Neural cell (in vitro differentiated cells): Measurements from ENCODE around the gene KMT5B. TPM values are rescaled to one million over a fixed set of nuclear protein-coding genes. Genes with fewer than 3 reads are reported as not detected.

ENCODE experiments used
- H2AFZ ChIP-seq: fragments of 200-600, 300-800 bp; sonication (generic), shearing (Covaris generic); 2 replicates; pipeline ENCODE4 v1.6.0; 2014; ENCODE audit warnings: low read depth, mild to moderate bottlenecking, antibody characterized with exemption, low read length, moderate library complexity
- H3F3A ChIP-seq: fragments of 200-600 bp; shearing (Covaris generic); 2 replicates; pipeline ENCODE4 v1.6.1; 2016; ENCODE audit warnings: mild to moderate bottlenecking, moderate library complexity, mixed read lengths, antibody characterized with exemption, low read length; ENCODE audit not compliant: insufficient read depth, poor library complexity, severe bottlenecking
- H3K27ac ChIP-seq: fragments of 200-600, 300-800 bp; sonication (generic), shearing (Covaris generic); 2 replicates; pipeline ENCODE4 v1.5.1; 2014; ENCODE audit warnings: mild to moderate bottlenecking, low read length, moderate library complexity
- H3K27me3 ChIP-seq: fragments of 300-800, 200-600 bp; sonication (generic), shearing (Covaris generic); 2 replicates; pipeline ENCODE4 v1.6.0; 2014; ENCODE audit warnings: mild to moderate bottlenecking, low read depth, low read length, moderate library complexity; ENCODE audit not compliant: insufficient read depth
- H3K36me3 ChIP-seq: fragments of 300-800, 200-600 bp; sonication (generic), shearing (Covaris generic); 2 replicates; pipeline ENCODE4 v1.5.1; 2014; ENCODE audit warnings: mild to moderate bottlenecking, antibody characterized with exemption, low read length, moderate library complexity; ENCODE audit not compliant: insufficient read depth
- H3K4me2 ChIP-seq: fragments of 300-800, 200-600 bp; sonication (generic), shearing (Covaris generic); 2 replicates; pipeline ENCODE4 v1.6.0; 2014; ENCODE audit warnings: mild to moderate bottlenecking, low read length
- H3K4me3 ChIP-seq: fragments of 300-800, 200-600 bp; sonication (generic), shearing (Covaris generic); 2 replicates; pipeline ENCODE4 v1.5.1; 2014; ENCODE audit warnings: mild to moderate bottlenecking, low read length, moderate library complexity
- H3K79me2 ChIP-seq: fragments of 200-600 bp; shearing (Covaris generic); replicated peaks from 2 replicates; pipeline ENCODE4 v1.6.0; 2014; ENCODE audit warnings: mild to moderate bottlenecking, low read length, moderate library complexity; ENCODE audit not compliant: insufficient read depth
- H3K9ac ChIP-seq: fragments of 300-800, 200-600 bp; sonication (generic), shearing (Covaris generic); 2 replicates; pipeline ENCODE4 v1.6.1; 2016; ENCODE audit warnings: mild to moderate bottlenecking, low read length, mixed read lengths
- H3K9me2 ChIP-seq: fragments of 200-600 bp; shearing (Covaris generic); 2 replicates; pipeline ENCODE4 v1.6.1; 2016; ENCODE audit warnings: mild to moderate bottlenecking, low read length, mixed read lengths; ENCODE audit not compliant: insufficient read depth
- H3K9me3 ChIP-seq: fragments of 200-600, 300-800 bp; sonication (generic), shearing (Covaris generic); 2 replicates; pipeline ENCODE4 v1.6.1; 2016; ENCODE audit warnings: mild to moderate bottlenecking, mixed run types, low read length, moderate library complexity, mixed read lengths
- H4K20me1 ChIP-seq: fragments of 200-600 bp; shearing (Covaris generic); 2 replicates; pipeline ENCODE4 v1.6.1; 2016; ENCODE audit warnings: mild to moderate bottlenecking, mixed run types; ENCODE audit not compliant: insufficient read depth
- EP300 ChIP-seq: fragments of 450-650 bp; conservative IDR thresholded peaks from 2 replicates; pipeline ENCODE4 v1.6.1; 2014; ENCODE audit warnings: antibody characterized with exemption, mild to moderate bottlenecking, moderate library complexity; ENCODE audit not compliant: poor library complexity, severe bottlenecking
- EZH2 ChIP-seq: fragments of 200-600, 300-800 bp; shearing (Covaris generic), sonication (generic); IDR thresholded peaks from 2 replicates; pipeline ENCODE4 v1.6.1; 2014; ENCODE audit warnings: antibody characterized with exemption, low read length, borderline replicate concordance, mild to moderate bottlenecking; ENCODE audit not compliant: insufficient read depth, poor library complexity, severe bottlenecking
- MXI1 ChIP-seq: fragments of 450-650 bp; conservative IDR thresholded peaks from 2 replicates; pipeline ENCODE4 v1.6.1; 2014; ENCODE audit warnings: antibody characterized with exemption, mild to moderate bottlenecking; ENCODE audit not compliant: poor library complexity, severe bottlenecking
- POLR2AphosphoS5 ChIP-seq: IDR thresholded peaks from 2 replicates; pipeline ENCODE4 v1.6.1; 2012
- RAD21 ChIP-seq: fragments of 450-650 bp; conservative IDR thresholded peaks from 2 replicates; pipeline ENCODE4 v1.6.1; 2014; ENCODE audit warnings: antibody characterized with exemption, mild to moderate bottlenecking, moderate library complexity
- SMC3 ChIP-seq: fragments of 450-650 bp; conservative IDR thresholded peaks from 2 replicates; pipeline ENCODE4 v1.6.1; 2014; ENCODE audit warnings: antibody characterized with exemption, mild to moderate bottlenecking, moderate library complexity; ENCODE audit not compliant: poor library complexity
- TAF1 ChIP-seq: IDR thresholded peaks from 2 replicates; pipeline ENCODE4 v1.6.1; 2012; ENCODE audit warnings: low read depth
- polyA plus RNA-seq: library from polyadenylated mRNA; depleted of rRNA; stranded (reverse); fragments of >200 nt; gene quantifications from 2 replicates; pipeline ENCODE4 v1.2.3, GENCODE V29; 2014
- TF ChIP-seq, protein P1 (sequence below): IDR thresholded peaks from 2 replicates; pipeline ENCODE4 v1.6.1; 2012; ENCODE audit warnings: borderline replicate concordance
- TF ChIP-seq, protein P2 (sequence below): fragments of 450-650 bp; IDR thresholded peaks from 2 replicates; pipeline ENCODE4 v1.5.1; 2014; ENCODE audit warnings: antibody characterized with exemption, mild to moderate bottlenecking, moderate library complexity; ENCODE audit not compliant: poor library complexity, severe bottlenecking

KMT5B gene
- polyA plus RNA-seq, 1 donor from 2014 or later: 107 TPM

DNA sequence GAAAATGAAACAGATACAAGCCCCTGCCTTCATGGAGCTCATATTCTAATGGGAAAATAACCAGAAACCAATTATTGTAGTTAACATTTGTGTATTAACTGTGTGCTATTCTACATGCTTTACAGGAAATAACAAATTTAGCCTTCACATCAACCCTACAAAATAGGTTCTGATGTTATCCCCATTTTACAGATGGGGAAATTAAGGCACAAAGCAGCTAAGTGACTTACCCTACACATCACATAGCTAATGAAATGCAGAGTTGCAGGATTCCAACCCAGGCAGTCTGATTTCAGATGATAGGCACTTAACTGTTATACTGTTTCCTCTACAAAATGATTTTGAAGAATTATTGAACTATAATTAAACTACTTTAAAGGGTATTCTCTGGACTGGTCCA is 43.7 kb downstream of the KMT5B start:
- Histone ChIP-seq H3K27me3 (no peaks in the 10 kb centered on the region), H3K4me2 (no peak overlapping the region), H3K36me3 (peaks cover 10% of the 10 kb centered on the region), H3K27ac (no peak overlapping the region), H3K9me3 (no peaks in the 10 kb centered on the region), H3F3A (no peaks in the 10 kb centered on the region), H3K79me2 (no peaks in the 10 kb centered on the region), H3K9me2 (no peaks in the 10 kb centered on the region), H3K9ac (no peak overlapping the region), H4K20me1 (no peaks in the 10 kb centered on the region), H3K4me3 (no peak overlapping the region), H2AFZ (no peak overlapping the region)
- TF ChIP-seq, protein P1, sequence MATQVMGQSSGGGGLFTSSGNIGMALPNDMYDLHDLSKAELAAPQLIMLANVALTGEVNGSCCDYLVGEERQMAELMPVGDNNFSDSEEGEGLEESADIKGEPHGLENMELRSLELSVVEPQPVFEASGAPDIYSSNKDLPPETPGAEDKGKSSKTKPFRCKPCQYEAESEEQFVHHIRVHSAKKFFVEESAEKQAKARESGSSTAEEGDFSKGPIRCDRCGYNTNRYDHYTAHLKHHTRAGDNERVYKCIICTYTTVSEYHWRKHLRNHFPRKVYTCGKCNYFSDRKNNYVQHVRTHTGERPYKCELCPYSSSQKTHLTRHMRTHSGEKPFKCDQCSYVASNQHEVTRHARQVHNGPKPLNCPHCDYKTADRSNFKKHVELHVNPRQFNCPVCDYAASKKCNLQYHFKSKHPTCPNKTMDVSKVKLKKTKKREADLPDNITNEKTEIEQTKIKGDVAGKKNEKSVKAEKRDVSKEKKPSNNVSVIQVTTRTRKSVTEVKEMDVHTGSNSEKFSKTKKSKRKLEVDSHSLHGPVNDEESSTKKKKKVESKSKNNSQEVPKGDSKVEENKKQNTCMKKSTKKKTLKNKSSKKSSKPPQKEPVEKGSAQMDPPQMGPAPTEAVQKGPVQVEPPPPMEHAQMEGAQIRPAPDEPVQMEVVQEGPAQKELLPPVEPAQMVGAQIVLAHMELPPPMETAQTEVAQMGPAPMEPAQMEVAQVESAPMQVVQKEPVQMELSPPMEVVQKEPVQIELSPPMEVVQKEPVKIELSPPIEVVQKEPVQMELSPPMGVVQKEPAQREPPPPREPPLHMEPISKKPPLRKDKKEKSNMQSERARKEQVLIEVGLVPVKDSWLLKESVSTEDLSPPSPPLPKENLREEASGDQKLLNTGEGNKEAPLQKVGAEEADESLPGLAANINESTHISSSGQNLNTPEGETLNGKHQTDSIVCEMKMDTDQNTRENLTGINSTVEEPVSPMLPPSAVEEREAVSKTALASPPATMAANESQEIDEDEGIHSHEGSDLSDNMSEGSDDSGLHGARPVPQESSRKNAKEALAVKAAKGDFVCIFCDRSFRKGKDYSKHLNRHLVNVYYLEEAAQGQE: no peak
- TF ChIP-seq TAF1 (no peak), SMC3 (no peak), EP300 (no peak), RAD21 (no peak), EZH2 (no peak)

DNA sequence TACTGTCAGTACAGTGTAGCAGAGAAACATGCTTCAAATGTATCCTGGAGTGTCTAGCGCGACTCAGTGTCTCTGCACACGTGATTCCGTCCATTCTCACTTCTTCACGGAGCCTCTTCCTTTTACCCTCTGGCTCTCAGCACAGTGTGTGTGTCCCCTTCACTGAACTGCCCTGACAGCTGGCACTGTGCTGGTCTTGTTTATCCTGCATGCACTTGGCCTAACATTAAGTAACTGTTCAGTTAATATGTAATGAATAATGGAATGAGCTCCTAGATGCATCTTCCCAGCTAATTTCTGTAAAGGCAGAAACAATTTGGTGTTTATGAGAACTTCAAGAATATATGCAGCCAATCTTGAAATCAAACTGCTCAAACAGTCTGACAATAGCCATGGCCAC is 44.4 kb downstream of the KMT5B start:
- Histone ChIP-seq H3K9me2 (no peaks in the 10 kb centered on the region), H3K79me2 (no peaks in the 10 kb centered on the region), H4K20me1 (no peaks in the 10 kb centered on the region), H3K4me3 (no peak overlapping the region), H3K9ac (no peak overlapping the region), H3K4me2 (no peak overlapping the region), H3K9me3 (no peaks in the 10 kb centered on the region), H3K27me3 (no peaks in the 10 kb centered on the region), H3K27ac (no peak overlapping the region), H2AFZ (no peak overlapping the region), H3K36me3 (peaks cover 11% of the 10 kb centered on the region), H3F3A (no peaks in the 10 kb centered on the region)
- TF ChIP-seq EP300 (no peak), MXI1 (no peak), TAF1 (no peak), SMC3 (no peak), EZH2 (no peak), POLR2AphosphoS5 (no peak), RAD21 (no peak)
- TF ChIP-seq, protein P1: no peak
- TF ChIP-seq, protein P2, sequence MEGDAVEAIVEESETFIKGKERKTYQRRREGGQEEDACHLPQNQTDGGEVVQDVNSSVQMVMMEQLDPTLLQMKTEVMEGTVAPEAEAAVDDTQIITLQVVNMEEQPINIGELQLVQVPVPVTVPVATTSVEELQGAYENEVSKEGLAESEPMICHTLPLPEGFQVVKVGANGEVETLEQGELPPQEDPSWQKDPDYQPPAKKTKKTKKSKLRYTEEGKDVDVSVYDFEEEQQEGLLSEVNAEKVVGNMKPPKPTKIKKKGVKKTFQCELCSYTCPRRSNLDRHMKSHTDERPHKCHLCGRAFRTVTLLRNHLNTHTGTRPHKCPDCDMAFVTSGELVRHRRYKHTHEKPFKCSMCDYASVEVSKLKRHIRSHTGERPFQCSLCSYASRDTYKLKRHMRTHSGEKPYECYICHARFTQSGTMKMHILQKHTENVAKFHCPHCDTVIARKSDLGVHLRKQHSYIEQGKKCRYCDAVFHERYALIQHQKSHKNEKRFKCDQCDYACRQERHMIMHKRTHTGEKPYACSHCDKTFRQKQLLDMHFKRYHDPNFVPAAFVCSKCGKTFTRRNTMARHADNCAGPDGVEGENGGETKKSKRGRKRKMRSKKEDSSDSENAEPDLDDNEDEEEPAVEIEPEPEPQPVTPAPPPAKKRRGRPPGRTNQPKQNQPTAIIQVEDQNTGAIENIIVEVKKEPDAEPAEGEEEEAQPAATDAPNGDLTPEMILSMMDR: no peak
